Activated T-cell treated with anti-CD3 and anti-CD28 coated beads, Interleukin-2, amount 50 U/mL, for 72 hours (primary cell): ENCODE data around the gene LFNG. TPM values are rescaled to one million over a fixed set of nuclear protein-coding genes. Genes with fewer than 3 reads are reported as not detected.

Source experiments
- ATAC-seq, 2 donors: fragments of 150-1000 bp; cut with Tn5 transposase; replicated peaks in 1 of 2; 2 replicates each; pipeline ENCODE4 v1.10.0; 2021; ENCODE audit warnings: moderate library complexity in 2 of 2, mild to moderate bottlenecking in 1 of 2
- DNase-seq, 2 donors: peaks; one replicate each; pipeline ENCODE4 v3.0.0; 2021 to 2022; ENCODE audit warnings: mixed read lengths in 1 of 2
- H3K27ac Mint-ChIP-seq: one replicate; pipeline ENCODE4 v1.8.0; 2022; ENCODE audit warnings: mild to moderate bottlenecking, moderate library complexity, mixed read lengths
- H3K27me3 Mint-ChIP-seq: one replicate; pipeline ENCODE4 v1.8.0; 2022; ENCODE audit warnings: low read depth, mixed read lengths
- H3K36me3 Mint-ChIP-seq, 2 donors: one replicate each; pipeline ENCODE4 v1.8.0; 2022; ENCODE audit warnings: mixed read lengths in 2 of 2, mild to moderate bottlenecking in 1 of 2; ENCODE audit not compliant: insufficient read depth in 2 of 2
- H3K4me1 Mint-ChIP-seq: one replicate; pipeline ENCODE4 v1.8.0; 2022; ENCODE audit warnings: low read depth, mixed read lengths
- H3K4me3 Mint-ChIP-seq, 2 donors: one replicate each; pipeline ENCODE4 v1.8.0; 2022; ENCODE audit warnings: mild to moderate bottlenecking in 2 of 2, mixed read lengths in 2 of 2, moderate library complexity in 2 of 2
- H3K9me3 Mint-ChIP-seq, 2 donors: one replicate each; pipeline ENCODE4 v1.8.0; 2022; ENCODE audit warnings: mixed read lengths in 2 of 2
- total RNA-seq, 2 donors: library from RNA; stranded (reverse); gene quantifications; one replicate each; pipeline ENCODE4 v1.2.3, GENCODE V29; 2022

The LFNG gene
- total RNA-seq, 2 donors from 2014 or later = 23.0 to 30.0 TPM

- peaks cover 6% of the 10 kb centered on the region for H3K27me3 Mint-ChIP-seq
- H3K4me1 Mint-ChIP-seq = no peaks in the 10 kb centered on the region
- no peak overlapping the region for H3K27ac Mint-ChIP-seq
- DNase-seq (no peak), ATAC-seq (no peak)
- H3K36me3 Mint-ChIP-seq = no peaks in the 10 kb centered on the region
- no peak overlapping the region for H3K4me3 Mint-ChIP-seq
- peaks cover 5 to 8% of the 10 kb centered on the region in 2 donors for H3K9me3 Mint-ChIP-seq
These were observed 29.4 kb upstream of the LFNG start for GRCh38 chr7:2490181-2490651.

DNA sequence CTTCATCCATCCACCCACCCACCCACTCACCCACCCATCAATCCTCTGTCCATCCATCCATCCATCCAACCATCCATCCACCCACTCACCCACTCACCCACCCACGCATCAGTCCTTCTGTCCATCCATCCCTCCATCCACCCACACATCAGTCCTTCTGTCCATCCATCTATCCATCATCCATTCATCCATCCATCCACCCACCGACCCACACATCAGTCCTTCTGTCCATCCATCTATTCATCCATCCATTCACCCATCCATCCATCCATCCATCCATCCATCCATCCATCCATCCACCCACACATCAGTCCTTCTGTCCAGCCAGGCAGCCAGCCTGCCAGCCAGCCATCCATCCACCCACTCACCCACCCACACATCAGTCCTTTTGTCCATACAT, 27.5 kb upstream of the LFNG start:
- no peak overlapping the region for H3K27ac Mint-ChIP-seq
- no peak for DNase-seq
- no peak overlapping the region for H3K4me3 Mint-ChIP-seq
- no peaks in the 10 kb centered on the region for H3K4me1 Mint-ChIP-seq
- H3K36me3 Mint-ChIP-seq = no peaks in the 10 kb centered on the region
- peaks cover 5 to 8% of the 10 kb centered on the region in 2 donors for H3K9me3 Mint-ChIP-seq
- H3K27me3 Mint-ChIP-seq = peaks cover 6% of the 10 kb centered on the region
- ATAC-seq = no peak

GRCh38 chr7:2493205-2494164, 26.1 kb upstream of the LFNG start:
- ATAC-seq (no peak), DNase-seq (no peak)
- H3K4me3 Mint-ChIP-seq = no peak overlapping the region
- H3K4me1 Mint-ChIP-seq = no peaks in the 10 kb centered on the region
- H3K9me3 Mint-ChIP-seq = peaks cover 5 to 8% of the 10 kb centered on the region in 2 donors
- H3K27me3 Mint-ChIP-seq = peaks cover 6% of the 10 kb centered on the region
- H3K36me3 Mint-ChIP-seq = no peaks in the 10 kb centered on the region
- no peak overlapping the region for H3K27ac Mint-ChIP-seq

- Mint-ChIP-seq H3K9me3 (peaks cover 5 to 8% of the 10 kb centered on the region in 2 donors), H3K27ac (no peak overlapping the region), H3K36me3 (no peaks in the 10 kb centered on the region), H3K4me1 (no peaks in the 10 kb centered on the region), H3K4me3 (no peak overlapping the region), H3K27me3 (peaks cover 6% of the 10 kb centered on the region)
- DNase-seq (no peak), ATAC-seq (no peak)
These were observed 25.1 kb upstream of the LFNG start for GRCh38 chr7:2494191-2495130.

DNA sequence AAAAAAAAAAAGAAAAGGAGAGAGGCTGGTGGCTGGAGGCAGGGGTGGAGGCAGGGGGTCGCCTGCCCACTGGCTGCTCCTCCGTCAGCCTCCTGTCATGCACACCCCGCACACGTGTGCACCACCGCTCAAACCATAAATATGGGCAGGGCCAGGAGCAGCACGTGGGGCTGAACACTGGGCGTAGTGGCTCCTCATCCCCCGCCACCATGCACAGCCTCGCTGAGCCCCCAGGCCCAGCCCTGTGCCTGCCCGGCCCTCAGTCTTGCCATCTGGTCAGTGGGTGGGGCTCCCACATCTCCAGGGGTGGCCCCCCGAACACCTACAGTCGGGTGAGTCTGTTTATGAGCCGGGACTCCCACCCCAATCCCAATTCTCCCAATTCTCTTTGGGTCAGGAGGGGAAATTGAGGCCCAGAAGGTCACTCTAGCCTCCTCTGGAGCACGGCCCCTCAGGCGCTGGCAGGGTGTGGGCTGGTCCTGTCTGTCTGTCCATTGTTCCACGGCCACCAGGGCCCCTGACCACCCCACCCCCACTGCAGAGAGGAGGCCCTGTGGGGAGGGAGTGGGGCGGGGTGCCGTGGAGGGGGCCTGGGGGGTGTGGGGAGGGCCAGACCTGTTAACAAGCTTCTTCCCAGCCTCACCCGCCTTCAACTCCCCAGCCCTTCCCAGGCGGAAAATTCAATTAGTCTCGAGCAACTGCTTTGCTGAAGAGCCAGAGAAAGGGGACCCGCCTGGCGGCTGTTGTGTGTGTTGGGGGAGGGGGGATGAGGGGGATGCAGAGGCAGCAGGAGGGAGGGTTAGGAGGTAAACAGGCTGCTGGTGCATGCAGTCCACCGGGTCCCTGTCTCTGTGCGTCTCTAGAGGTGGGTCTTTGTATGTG, 23.9 kb upstream of the LFNG start:
- H3K4me1 Mint-ChIP-seq = no peaks in the 10 kb centered on the region

DNA sequence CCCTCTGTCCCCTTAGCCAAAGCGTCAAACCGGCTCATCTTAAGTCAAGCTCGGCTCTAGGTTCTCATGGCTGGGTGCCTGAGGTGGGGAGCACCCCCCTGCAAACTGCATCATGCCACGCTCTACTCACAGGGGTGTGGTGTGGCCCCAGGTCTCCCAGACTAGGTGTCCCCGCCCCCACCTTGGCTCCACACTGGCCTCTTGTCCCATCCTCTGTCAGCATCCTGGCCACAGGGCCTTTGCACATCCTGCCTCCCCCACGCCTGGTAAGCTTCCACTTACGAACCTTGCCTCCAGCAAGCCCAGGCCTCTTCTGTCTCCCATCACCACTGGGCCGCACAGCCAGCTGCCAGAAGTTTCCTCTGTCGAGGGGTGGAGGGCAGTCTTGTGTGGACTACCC, 23.2 kb upstream of the LFNG start:
- peaks cover 6% of the 10 kb centered on the region for H3K27me3 Mint-ChIP-seq
- H3K9me3 Mint-ChIP-seq = peaks cover 4 to 7% of the 10 kb centered on the region in 2 donors
- ATAC-seq (no peak), DNase-seq (no peak)
- no peaks in the 10 kb centered on the region for H3K4me1 Mint-ChIP-seq
- no peaks in the 10 kb centered on the region for H3K36me3 Mint-ChIP-seq
- H3K4me3 Mint-ChIP-seq = no peak overlapping the region
- H3K27ac Mint-ChIP-seq = no peak overlapping the region

More for the DNA sequence above, 23.9 kb upstream of the LFNG start:
- no peak for DNase-seq
- H3K27ac Mint-ChIP-seq = no peak overlapping the region
- H3K4me3 Mint-ChIP-seq = no peak overlapping the region
- no peaks in the 10 kb centered on the region for H3K36me3 Mint-ChIP-seq
- H3K27me3 Mint-ChIP-seq = peaks cover 6% of the 10 kb centered on the region
- no peak for ATAC-seq
- H3K9me3 Mint-ChIP-seq = peaks cover 5 to 8% of the 10 kb centered on the region in 2 donors

GRCh38 chr7:2497065-2497464, 22.5 kb upstream of the LFNG start:
- no peak for ATAC-seq
- no peaks in the 10 kb centered on the region for H3K4me1 Mint-ChIP-seq
- H3K9me3 Mint-ChIP-seq = peaks cover under 1 to 1% of the 10 kb centered on the region in 2 donors
- DNase-seq = no peak
- no peak overlapping the region for H3K27ac Mint-ChIP-seq
- peaks cover 1% of the 10 kb centered on the region for H3K27me3 Mint-ChIP-seq
- H3K36me3 Mint-ChIP-seq = no peaks in the 10 kb centered on the region
- no peak overlapping the region for H3K4me3 Mint-ChIP-seq

- H3K27me3 Mint-ChIP-seq = no peaks in the 10 kb centered on the region
- no peaks in the 10 kb centered on the region for H3K36me3 Mint-ChIP-seq
- DNase-seq (no peak), ATAC-seq (no peak)
- H3K9me3 Mint-ChIP-seq = no peaks in the 10 kb centered on the region
- no peaks in the 10 kb centered on the region for H3K4me1 Mint-ChIP-seq
- H3K27ac Mint-ChIP-seq = no peak overlapping the region
- no peak overlapping the region for H3K4me3 Mint-ChIP-seq
These were observed 21.9 kb upstream of the LFNG start for GRCh38 chr7:2497500-2498336.

DNA sequence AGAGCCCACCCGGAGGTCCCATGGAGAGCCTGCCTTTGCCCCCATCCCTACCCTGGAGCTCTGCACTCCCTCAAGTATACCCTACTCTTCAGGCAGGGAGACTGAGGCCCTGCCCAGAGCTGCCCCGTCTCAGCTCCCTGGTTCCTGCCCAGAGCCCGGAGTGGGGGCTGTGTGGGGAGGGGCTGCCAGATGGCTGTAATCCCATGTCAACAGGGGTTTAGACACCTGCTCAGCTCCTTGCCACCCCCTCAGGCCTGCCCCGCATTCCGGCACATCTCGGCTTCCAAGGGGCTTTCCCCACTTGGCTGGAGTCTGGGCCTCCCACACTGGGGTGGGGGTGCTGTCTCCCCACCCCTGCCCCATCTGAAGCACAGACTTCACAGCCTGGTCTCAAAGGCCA, 20.9 kb upstream of the LFNG start:
- no peak overlapping the region for H3K27ac Mint-ChIP-seq
- no peaks in the 10 kb centered on the region for H3K36me3 Mint-ChIP-seq
- ATAC-seq = no peak
- H3K27me3 Mint-ChIP-seq = no peaks in the 10 kb centered on the region
- no peak overlapping the region for H3K4me3 Mint-ChIP-seq
- no peaks in the 10 kb centered on the region for H3K9me3 Mint-ChIP-seq
- no peaks in the 10 kb centered on the region for H3K4me1 Mint-ChIP-seq
- no peak for DNase-seq

DNA sequence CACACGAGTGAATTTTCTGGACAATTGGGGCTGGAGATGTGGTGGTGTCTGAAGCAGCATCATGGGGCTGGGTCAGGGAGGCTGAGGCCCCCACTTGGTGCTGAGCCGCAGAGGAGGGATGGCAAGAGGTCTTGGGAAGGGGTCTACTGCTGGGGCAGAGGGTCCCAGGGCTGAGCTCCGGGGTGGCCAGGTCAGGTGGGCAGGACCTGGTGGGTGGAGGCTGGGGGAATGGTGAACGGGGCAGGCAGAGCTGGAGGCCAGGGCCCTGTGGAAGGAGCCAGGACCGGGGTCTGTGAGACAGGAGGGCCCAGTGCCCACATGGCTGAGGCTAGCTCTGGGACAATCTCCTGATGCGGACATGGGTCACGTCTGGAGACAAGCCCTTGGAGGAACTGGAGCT, 20.4 kb upstream of the LFNG start:
- no peak for ATAC-seq
- Mint-ChIP-seq H3K9me3 (no peaks in the 10 kb centered on the region), H3K27ac (no peak overlapping the region), H3K4me3 (no peak overlapping the region), H3K4me1 (no peaks in the 10 kb centered on the region), H3K27me3 (no peaks in the 10 kb centered on the region), H3K36me3 (no peaks in the 10 kb centered on the region)
- no peak for DNase-seq

- no peak for ATAC-seq
- H3K27me3 Mint-ChIP-seq = no peaks in the 10 kb centered on the region
- no peaks in the 10 kb centered on the region for H3K4me1 Mint-ChIP-seq
- no peak overlapping the region for H3K4me3 Mint-ChIP-seq
- DNase-seq = no peak
- H3K9me3 Mint-ChIP-seq = no peaks in the 10 kb centered on the region
- H3K36me3 Mint-ChIP-seq = no peaks in the 10 kb centered on the region
- H3K27ac Mint-ChIP-seq = no peak overlapping the region
These were observed 19.7 kb upstream of the LFNG start for GRCh38 chr7:2499719-2500430.
